ENCODE measurements around the gene HS6ST3. TPM values are rescaled to one million over a fixed set of nuclear protein-coding genes. Genes with fewer than 3 reads are reported as not detected.

HS6ST3 gene
- total and polyA plus RNA-seq, 7 donors = under 0.01 to 0.71 (median 0.33) TPM; not detected in 2

DNA sequence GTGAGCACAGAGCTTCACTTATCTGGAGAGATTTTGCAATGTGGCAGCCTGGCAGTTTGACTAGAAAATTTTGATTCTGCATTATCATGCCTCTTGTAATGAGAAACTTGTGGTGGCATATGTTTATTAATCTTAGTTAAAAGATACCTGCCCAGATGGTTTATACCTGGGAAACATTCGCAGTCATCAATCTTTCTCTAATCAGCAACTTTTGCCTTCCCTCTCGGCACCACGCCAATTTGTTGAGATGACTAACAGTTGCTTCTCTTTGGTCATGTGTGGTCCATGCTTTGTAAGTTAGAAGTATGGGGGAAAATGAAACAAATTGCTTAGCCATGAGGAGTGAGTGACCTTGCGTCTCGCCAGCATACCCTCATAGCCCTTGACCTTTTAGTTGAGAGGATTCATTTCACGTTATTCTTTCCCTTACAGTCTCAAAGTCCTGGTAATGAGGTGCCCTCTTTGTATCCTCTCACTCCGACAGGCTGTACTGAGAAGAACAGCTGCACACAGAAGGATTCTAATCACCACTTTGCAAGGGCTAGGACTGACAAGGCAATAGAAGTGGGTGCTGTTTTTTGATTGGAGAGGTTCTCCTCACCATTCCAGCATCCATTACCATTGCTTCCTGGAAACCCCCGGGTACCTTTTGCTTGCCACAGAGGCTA is 703.0 kb downstream of the HS6ST3 start:
- Histone ChIP-seq H3K36me3 (no peaks in the 10 kb centered on the region), H3K9me3 (no peaks in the 10 kb centered on the region), H3K4me1 (no peaks in the 10 kb centered on the region), H3K4me3 (no peak overlapping the region), H3K27me3 (no peaks in the 10 kb centered on the region), H3K27ac (no peak overlapping the region)
- no peak for TF ChIP-seq POLR2AphosphoS5 (IDR thresholded peaks at IDR 0.05)
- no peak for TF ChIP-seq CTCF (IDR thresholded peaks at IDR 0.05)
- no peak for TF ChIP-seq EP300 (IDR thresholded peaks at IDR 0.05)
- no peak for TF ChIP-seq POLR2A (IDR thresholded peaks at IDR 0.05)
- 84 to 87% methylated on average over 8 of the region's 8 CpGs for WGBS, 2 donors
- DNase-seq = no peak
- intact Hi-C loops (cut with DNase I) = no loop called here

GRCh38 chr13:96793404-96793755 is 703.5 kb downstream of the HS6ST3 start:
- no peaks in the 10 kb centered on the region for H3K36me3 ChIP-seq
- intact Hi-C loops (cut with DNase I) = no loop called here
- no peaks in the 10 kb centered on the region for H3K4me1 ChIP-seq
- H3K4me3 ChIP-seq = no peak overlapping the region
- no peaks in the 10 kb centered on the region for H3K9me3 ChIP-seq
- 59 to 69% methylated on average over 4 of the region's 4 CpGs for WGBS, 2 donors
- H3K27me3 ChIP-seq = no peaks in the 10 kb centered on the region
- DNase-seq = no peak
- no peak overlapping the region for H3K27ac ChIP-seq
- TF ChIP-seq POLR2AphosphoS5 (IDR thresholded peaks at IDR 0.05) (no peak), EP300 (IDR thresholded peaks at IDR 0.05) (no peak), CTCF (IDR thresholded peaks at IDR 0.05) (no peak), POLR2A (IDR thresholded peaks at IDR 0.05) (no peak)

- H3K27me3 ChIP-seq = no peaks in the 10 kb centered on the region
- TF ChIP-seq POLR2A (IDR thresholded peaks at IDR 0.05) (no peak), EP300 (IDR thresholded peaks at IDR 0.05) (no peak), POLR2AphosphoS5 (IDR thresholded peaks at IDR 0.05) (no peak), CTCF (IDR thresholded peaks at IDR 0.05) (no peak)
- DNase-seq = no peak
- no peaks in the 10 kb centered on the region for H3K36me3 ChIP-seq
- no peak overlapping the region for H3K4me3 ChIP-seq
- no peaks in the 10 kb centered on the region for H3K4me1 ChIP-seq
- no peak overlapping the region for H3K27ac ChIP-seq
- intact Hi-C loops (cut with DNase I) = no loop called here
- H3K9me3 ChIP-seq = no peaks in the 10 kb centered on the region
Measured at GRCh38 chr13:96794669-96795068, 704.8 kb downstream of the HS6ST3 start.

DNA sequence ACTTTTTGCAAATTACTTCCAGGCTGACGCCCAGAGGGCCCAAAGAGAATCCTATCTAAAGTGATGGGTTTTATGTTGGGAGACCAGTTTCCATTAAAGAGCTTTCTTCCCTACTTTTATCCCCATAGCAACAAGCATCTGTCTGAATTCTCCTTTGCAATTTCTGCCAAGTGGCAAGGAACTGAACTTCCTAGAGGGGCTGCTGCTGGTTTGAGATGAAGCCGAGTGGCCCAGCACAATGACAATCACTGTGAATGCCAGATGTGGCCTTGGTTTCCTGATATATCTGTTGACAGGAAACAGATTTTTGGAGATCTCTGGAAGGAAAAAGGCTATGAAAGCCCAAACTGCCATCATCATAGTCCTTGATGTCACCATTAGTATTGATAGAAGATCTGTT is 705.8 kb downstream of the HS6ST3 start:
- TF ChIP-seq CTCF (IDR thresholded peaks at IDR 0.05) (no peak), POLR2A (IDR thresholded peaks at IDR 0.05) (no peak), POLR2AphosphoS5 (IDR thresholded peaks at IDR 0.05) (no peak), EP300 (IDR thresholded peaks at IDR 0.05) (no peak)
- DNase-seq = no peak
- Histone ChIP-seq H3K4me1 (no peaks in the 10 kb centered on the region), H3K36me3 (no peaks in the 10 kb centered on the region), H3K9me3 (no peaks in the 10 kb centered on the region), H3K27ac (no peak overlapping the region), H3K4me3 (no peak overlapping the region), H3K27me3 (no peaks in the 10 kb centered on the region)
- intact Hi-C loops (cut with DNase I) = no loop called here
- WGBS, 2 donors = 74 to 88% methylated on average over 2 of the region's 2 CpGs

- intact Hi-C loops (cut with DNase I) = no loop called here
Measured at GRCh38 chr13:96796091-96796633, 706.3 kb downstream of the HS6ST3 start.

More at GRCh38 chr13:96796091-96796633, 706.3 kb downstream of the HS6ST3 start:
- 85 to 91% methylated on average over 2 of the region's 2 CpGs for WGBS, 2 donors
- no peaks in the 10 kb centered on the region for H3K36me3 ChIP-seq
- no peaks in the 10 kb centered on the region for H3K27me3 ChIP-seq
- no peaks in the 10 kb centered on the region for H3K9me3 ChIP-seq
- TF ChIP-seq CTCF (IDR thresholded peaks at IDR 0.05) (no peak), POLR2A (IDR thresholded peaks at IDR 0.05) (no peak), POLR2AphosphoS5 (IDR thresholded peaks at IDR 0.05) (no peak), EP300 (IDR thresholded peaks at IDR 0.05) (no peak)
- no peaks in the 10 kb centered on the region for H3K4me1 ChIP-seq
- DNase-seq = no peak
- no peak overlapping the region for H3K27ac ChIP-seq
- H3K4me3 ChIP-seq = no peak overlapping the region

All from sigmoid colon (tissue), 7 donors.